Putamen (tissue), 1 donor: Measurements from ENCODE around the gene CIPC.

ENCODE experiments used
- DNase-seq: peaks from one replicate; pipeline ENCODE4 v3.0.0-alpha.2; 2016; ENCODE audit warnings: low spot score

Gene CIPC

GRCh38 chr14:77125823-77126325, 27.8 kb downstream of the CIPC start:
- no peak for DNase-seq

GRCh38 chr14:77126461-77126990, 28.5 kb downstream of the CIPC start:
- no peak for DNase-seq

DNA sequence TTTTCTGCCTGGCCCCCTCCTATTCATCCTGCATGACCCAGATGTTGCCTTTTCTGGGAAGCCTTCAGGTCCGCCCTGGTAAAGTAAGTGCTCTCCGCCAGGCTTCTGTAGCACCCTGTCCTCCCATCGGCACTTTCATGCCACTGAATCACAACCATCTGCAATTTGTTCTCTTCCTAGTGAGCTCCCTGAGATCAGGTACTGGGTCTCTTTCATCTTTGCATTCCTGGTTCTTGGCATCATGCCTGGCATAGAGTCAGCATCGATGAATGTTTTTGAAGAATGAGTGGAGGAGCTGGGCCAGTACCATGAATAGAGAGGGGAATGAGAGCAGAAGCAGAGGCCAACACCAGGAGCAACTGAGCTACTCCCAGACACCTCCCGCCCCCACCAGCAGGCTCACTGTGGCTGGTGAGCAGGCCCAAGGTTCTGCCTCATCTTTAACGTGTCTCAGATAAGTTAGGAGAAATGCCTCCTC, 30.4 kb downstream of the CIPC start:
- no peak for DNase-seq

GRCh38 chr14:77130386-77130785, 32.3 kb downstream of the CIPC start:
- no peak for DNase-seq

- no peak for DNase-seq
These were observed 33.1 kb downstream of the CIPC start for GRCh38 chr14:77131206-77131605.

GRCh38 chr14:77131871-77132486, 33.9 kb downstream of the CIPC start:
- no peak for DNase-seq

DNA sequence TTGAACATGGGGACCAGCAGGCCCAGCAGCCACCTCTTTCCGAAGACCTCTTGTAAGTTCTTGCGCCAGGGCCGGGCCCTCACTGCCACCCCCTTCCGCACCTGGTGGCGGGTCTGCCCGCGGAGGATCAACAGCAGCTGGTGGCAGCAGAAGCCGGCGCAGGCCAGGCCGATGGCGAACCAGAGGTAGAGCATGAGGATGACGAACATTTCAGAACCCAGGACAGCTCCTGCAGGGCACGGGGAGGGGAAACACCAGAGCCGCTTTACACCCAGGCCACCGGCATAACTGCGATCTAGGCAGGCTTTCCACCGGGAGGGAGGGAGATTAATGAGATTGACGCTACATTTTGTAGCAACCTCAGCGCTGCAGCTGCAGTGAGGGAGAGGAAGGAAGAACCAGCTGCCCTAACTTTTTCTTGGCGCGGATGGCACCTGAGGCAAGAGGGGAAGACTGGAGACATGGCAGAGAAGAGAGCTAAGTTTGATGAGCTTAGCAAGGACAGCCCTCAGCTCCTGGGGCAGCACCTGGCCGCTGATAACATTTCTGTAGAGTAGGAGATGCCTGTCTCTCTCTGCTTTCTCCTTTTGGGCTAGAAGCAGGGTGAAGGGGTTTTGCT, 35.8 kb downstream of the CIPC start:
- DNase-seq = no peak

DNA sequence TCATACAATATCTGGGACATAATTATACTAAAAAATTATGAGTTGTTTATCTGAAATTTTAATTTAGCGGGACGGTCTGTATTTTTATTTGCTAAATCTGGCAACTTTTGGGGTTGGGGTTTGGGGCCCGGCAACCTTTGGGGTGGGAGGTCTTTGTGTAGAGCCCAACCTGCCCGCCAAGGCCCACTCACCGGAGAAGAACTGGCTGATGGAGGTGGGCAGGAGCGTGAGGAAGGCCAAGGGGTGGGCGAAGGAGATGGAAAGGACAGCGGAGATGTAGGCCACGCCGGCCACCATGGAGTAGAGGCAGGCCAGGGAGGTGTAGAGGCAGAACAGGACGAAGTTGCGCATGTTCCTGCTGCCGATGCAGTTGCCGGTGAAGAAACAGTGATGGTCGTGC, 41.0 kb downstream of the CIPC start:
- DNase-seq = no peak

DNA sequence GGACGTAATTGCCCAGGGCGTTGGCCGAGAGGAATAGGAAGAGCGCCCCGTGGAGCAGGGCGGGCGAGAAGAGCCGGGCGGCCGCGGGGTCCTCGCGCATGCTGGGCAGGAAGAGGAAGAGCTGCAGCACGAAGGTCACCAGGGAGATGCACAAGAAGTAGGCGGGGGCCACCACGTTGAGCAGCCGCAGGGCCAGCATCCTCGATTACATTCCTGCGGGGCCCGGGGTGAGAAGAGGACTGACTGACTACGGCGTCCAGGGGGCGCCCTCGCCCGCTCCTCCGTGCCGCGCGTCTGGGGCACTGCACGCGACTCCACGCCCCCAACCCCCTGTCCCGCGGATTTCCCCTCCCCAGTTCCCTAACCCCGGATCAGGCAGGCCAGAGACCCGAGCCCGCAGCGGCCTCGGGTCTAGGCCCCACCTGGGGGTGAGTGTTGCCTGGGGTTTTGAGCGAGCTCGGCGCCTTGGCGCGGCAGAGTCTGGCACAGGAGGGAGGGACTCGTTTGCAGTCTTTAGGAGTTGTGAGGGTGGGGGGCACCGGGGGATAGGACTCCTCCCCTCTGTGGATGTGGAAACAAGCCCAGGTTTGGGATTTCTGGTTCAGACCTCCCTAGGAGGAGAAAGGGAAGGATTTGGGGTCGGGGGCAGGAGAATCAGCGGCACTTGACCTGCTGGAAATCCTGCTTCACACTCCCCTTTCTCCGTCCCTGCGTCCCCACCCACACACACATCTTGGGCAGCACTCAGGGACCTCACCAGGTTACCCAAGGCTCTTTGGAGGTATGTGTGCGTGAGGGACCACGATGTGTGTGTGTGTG, 41.7 kb downstream of the CIPC start:
- DNase-seq = no peak

DNA sequence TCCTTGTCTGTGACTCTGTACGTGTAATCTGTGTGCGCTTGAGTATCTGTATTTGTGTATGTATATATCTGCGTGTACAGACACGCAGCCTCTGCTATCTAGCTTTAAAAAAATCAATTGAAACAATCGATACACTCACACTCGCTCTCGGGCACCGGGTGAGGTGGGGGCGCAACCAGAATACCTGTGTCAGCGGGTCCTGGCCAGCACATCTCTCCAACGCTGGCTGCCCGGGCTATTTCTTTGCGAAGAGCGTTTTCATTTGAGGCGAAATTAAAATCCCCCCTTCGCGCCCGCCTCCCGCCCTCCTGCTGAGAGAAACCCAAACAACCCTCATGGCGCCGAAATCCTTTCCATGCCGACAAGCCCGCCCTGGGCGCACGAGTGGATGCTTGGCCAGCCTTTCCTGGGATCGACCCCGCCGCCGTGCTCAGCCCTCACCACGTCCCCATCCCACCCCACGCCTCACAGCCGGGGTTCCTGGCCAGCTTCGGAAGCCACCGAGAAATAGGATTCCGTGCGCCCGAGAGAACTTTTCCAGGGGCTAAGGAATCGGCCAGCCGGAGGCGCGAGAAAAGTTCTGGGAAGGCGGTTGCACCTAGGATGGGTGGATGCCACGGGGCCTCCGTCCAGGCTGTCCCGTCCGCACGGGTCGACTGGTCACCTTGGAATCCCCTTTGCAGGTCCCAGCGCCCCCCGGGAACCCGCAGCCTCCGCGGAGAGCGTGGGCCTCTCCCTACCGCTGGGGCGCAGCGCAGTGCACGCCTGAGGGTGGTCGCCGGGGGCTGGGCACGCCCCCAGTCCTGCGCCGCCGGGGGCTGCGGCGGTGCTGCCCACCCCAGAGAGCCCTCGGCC, 42.5 kb downstream of the CIPC start:
- DNase-seq = no peak

- DNase-seq = no peak
These were observed 43.4 kb downstream of the CIPC start, which contains the start of gene ZDHHC22 for GRCh38 chr14:77141214-77142004. Gene ZDHHC22, minus strand, starts transcription at chr14:77141791. Its CDS starts 2,053 bp downstream, at chr14:77139738.

DNA sequence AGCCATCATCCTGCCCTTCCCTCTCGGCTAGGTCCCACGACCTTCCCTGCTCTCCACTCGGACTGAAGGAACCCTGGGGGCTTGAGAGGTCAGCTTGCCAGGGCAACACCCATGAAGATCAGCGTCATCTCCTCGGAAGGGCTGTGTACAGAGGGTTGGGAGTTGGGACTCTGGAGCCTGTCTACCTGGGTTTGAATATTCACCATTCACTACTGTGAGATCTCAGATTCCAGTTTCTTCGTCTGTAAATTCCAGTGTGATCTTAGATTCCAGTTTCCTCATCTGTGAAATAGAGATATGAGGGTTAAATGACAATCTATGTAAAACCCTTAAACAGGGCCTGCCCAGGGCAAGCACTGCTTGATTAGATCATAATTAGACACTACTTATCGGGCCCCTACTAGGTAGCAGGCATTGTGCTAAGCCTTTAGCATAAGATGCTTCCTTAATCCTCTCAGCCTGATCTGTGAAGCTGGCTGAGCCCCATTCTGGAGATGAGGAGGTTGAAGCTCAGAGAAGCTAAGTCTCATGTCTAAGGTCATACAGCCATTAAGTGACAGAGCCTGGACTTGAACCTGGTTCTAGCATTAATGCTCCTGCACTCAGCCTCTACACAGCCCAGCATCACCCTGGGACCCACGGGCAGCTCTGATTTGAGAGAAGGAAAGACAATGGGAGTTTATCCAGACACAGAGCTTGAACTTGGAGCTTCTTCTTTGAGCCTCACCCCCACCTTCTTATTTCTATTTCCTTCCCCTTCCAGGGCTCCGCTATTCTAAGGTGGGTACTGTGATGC, 44.1 kb downstream of the CIPC start:
- DNase-seq = no peak

GRCh38 chr14:77143071-77143470, 45.0 kb downstream of the CIPC start:
- DNase-seq = no peak

GRCh38 chr14:77144412-77145115, 46.5 kb downstream of the CIPC start:
- no peak for DNase-seq

- no peak for DNase-seq
These were observed 48.1 kb downstream of the CIPC start for GRCh38 chr14:77145975-77146740.

DNA sequence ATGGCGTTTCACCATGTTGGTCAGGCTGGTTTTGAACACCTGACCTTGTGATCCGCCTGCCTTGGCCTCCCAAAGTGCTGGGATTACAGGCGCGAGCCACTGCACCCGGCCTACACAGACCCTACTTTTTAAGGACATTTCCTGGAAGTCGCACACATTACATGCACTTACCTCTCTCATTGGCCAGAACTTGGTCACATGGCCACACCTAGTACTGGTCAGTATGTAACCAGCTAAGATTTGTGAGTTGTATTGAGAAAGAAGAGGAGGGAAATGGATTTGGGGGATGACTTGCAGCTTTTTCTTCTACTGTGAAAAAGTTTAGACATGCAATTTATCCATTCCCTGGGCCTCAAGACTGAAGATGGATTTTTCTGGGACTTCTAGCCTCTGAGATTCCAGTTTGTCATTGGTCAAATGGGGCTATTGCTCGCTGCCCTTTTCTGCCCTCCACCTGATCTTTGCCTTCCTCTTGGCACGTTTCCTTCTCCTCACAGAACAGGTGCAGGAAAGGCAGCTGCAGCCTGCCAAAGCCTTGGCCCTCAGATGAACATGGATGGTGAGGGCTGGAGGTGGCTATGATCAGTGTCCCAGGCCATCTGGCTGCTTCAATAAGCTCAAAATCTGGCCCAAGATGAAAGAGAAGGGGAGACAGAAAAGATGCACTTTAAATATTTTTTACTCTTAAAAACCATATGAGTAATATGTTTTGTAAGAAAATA, 50.6 kb downstream of the CIPC start:
- DNase-seq = no peak

- DNase-seq = no peak
These were observed 53.2 kb downstream of the CIPC start for GRCh38 chr14:77151245-77151644.
